ENCODE measurements around the gene TOM1L2. TPM values are rescaled to one million over a fixed set of nuclear protein-coding genes. Genes with fewer than 3 reads are reported as not detected.

Gene TOM1L2
- total RNA-seq, 1 experiment from 2014 or later = 45.2 TPM

- ChIA-PET CTCF (interaction anchor here (0.6 kb wide), 1 partner anchor 87 kb away, joined by 6 read pairs; no protein-coding TSS in a partner anchor), POLR2A (interaction anchor here (0.6 to 1.6 kb wide), 5 partner anchors 17 to 155 kb away, joined by 3 to 8 read pairs (median 3); no protein-coding TSS in a partner anchor)
- Histone ChIP-seq H3K9me3 (ENCODE audit: control insufficient read depth, insufficient read depth, low read depth, low read length) (no peaks in the 10 kb centered on the region), H3K4me1 (ENCODE audit: control insufficient read depth, insufficient read depth, low read length) (peaks cover 18% of the 10 kb centered on the region), H3K27me3 (ENCODE audit: control insufficient read depth, insufficient read depth, low read length) (no peaks in the 10 kb centered on the region), H3K4me3 (ENCODE audit: low read depth in 2 of 2, low read length in 2 of 2) (peak overlapping the region; percentile 67 to 75), H3K36me3 (ENCODE audit: control insufficient read depth, insufficient read depth, low read length) (no peaks in the 10 kb centered on the region; the same call in 1 of the 2 replicates), H3K27ac (ENCODE audit: low read length) (peak overlapping the region; percentile 69)
- DNase-seq (ENCODE audit: low read depth, low spot score) (no peak), ATAC-seq (peak; percentile 1; the same call in 1 of the 2 replicates)
- TF ChIP-seq, protein P1, sequence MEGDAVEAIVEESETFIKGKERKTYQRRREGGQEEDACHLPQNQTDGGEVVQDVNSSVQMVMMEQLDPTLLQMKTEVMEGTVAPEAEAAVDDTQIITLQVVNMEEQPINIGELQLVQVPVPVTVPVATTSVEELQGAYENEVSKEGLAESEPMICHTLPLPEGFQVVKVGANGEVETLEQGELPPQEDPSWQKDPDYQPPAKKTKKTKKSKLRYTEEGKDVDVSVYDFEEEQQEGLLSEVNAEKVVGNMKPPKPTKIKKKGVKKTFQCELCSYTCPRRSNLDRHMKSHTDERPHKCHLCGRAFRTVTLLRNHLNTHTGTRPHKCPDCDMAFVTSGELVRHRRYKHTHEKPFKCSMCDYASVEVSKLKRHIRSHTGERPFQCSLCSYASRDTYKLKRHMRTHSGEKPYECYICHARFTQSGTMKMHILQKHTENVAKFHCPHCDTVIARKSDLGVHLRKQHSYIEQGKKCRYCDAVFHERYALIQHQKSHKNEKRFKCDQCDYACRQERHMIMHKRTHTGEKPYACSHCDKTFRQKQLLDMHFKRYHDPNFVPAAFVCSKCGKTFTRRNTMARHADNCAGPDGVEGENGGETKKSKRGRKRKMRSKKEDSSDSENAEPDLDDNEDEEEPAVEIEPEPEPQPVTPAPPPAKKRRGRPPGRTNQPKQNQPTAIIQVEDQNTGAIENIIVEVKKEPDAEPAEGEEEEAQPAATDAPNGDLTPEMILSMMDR (IDR thresholded peaks at IDR 0.05) = no peak
- TF ChIP-seq TCF7L2 (IDR thresholded peaks at IDR 0.05; ENCODE audit: low read depth, low read length) (no peak), SIN3A (IDR thresholded peaks at IDR 0.05; ENCODE audit: borderline replicate concordance, insufficient read depth, low read depth, low read length) (no peak)
- no TSS peak for BruUV-seq (replicated peaks)
- intact Hi-C loops (cut with micrococcal nuclease; ENCODE audit: unreplicated experiment) (no loop called here), in situ Hi-C loops (cut with HindIII; ENCODE audit: low pct_unique_long_range_greater_than_20kb, low sequenced_read_pairs) (no loop called here)
Measured at GRCh38 chr17:17972952-17973254, 703 bp upstream of the TOM1L2 start.

DNA sequence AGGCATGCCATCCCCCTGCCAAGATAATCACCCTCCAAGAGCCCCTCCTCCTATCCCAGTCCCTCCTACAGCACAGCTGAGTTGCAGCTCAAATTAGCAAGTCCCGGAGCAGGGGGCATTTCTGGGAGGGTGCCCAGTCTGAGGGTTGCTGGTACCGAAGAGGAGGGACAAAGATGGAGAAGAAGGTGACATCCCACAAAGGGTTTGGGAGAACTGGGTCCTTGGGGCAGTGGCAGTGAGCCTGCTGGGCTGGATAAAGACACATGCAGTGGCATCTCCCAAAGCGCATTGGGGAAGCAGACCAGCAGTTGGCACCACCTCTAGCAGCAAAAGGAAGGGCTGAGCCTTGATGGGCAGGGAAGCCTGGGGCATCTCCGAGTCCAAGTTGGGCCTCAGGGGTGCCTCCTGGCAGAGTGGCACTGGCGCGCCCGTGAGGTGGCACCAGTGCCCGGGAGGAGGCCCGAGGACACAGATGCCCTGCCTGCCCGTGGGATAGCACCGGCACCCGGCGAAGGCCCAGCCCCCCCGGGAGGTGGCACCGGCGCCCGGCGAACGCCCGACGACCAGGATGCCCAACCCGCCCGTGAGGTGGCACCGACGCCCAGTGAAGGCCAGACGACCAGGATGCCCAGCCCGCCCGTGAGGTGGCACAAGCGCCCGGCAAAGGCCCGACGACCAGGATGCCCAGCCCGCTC, 622 bp downstream of the TOM1L2 start:
- intact Hi-C loops (cut with micrococcal nuclease; ENCODE audit: unreplicated experiment) (no loop called here), in situ Hi-C loops (cut with HindIII; ENCODE audit: low pct_unique_long_range_greater_than_20kb, low sequenced_read_pairs) (no loop called here)
- TF ChIP-seq SIN3A (IDR thresholded peaks at IDR 0.05; ENCODE audit: borderline replicate concordance, insufficient read depth, low read depth, low read length) (no peak), POLR2AphosphoS5 (IDR thresholded peaks at IDR 0.05; ENCODE audit: low read depth, low read length) (no peak), TCF7L2 (IDR thresholded peaks at IDR 0.05; ENCODE audit: low read depth, low read length) (no peak), REST (IDR thresholded peaks at IDR 0.05; ENCODE audit: insufficient read depth in 1 of 2, low read depth in 2 of 2, low read length in 1 of 2) (no peak)
- TF ChIP-seq, protein P1 (IDR thresholded peaks at IDR 0.05) = no peak
- peak overlapping the region; percentile 59 to 81 for H3K4me3 ChIP-seq (ENCODE audit: low read depth in 2 of 2, low read length in 2 of 2)
- peaks cover 25% of the 10 kb centered on the region for H3K4me1 ChIP-seq (ENCODE audit: control insufficient read depth, insufficient read depth, low read length)
- no peaks in the 10 kb centered on the region for H3K27me3 ChIP-seq (ENCODE audit: control insufficient read depth, insufficient read depth, low read length)
- ATAC-seq (peak; percentile 6), DNase-seq (ENCODE audit: low read depth, low spot score) (no peak)
- H3K9me3 ChIP-seq (ENCODE audit: control insufficient read depth, insufficient read depth, low read depth, low read length) = no peaks in the 10 kb centered on the region
- H3K27ac ChIP-seq (ENCODE audit: low read length) = peak overlapping the region; percentile 72
- ChIA-PET CTCF (interaction anchor here (0.7 to 1.0 kb wide), 2 partner anchors 12 to 33 kb away, joined by 3 to 4 read pairs; no protein-coding TSS in a partner anchor), POLR2A (interaction anchor here (0.5 kb wide), 1 partner anchor 26 kb away, joined by 4 read pairs; no protein-coding TSS in a partner anchor)
- no TSS peak for BruUV-seq (replicated peaks)
- no peaks in the 10 kb centered on the region; the same call in 1 of the 2 replicates for H3K36me3 ChIP-seq (ENCODE audit: control insufficient read depth, insufficient read depth, low read length)

Measured in Panc1 (cell line).